GM06990 (cell line): Measurements from ENCODE around the gene ACTRT3.
"Not testable (repeated sequence)": the region's sequence is repeated elsewhere in the genome, so short reads cannot be mapped to it uniquely, and the experiment has no call there.

Experiments
- DNase-seq: peaks from one replicate; pipeline ENCODE4 v3.0.0-alpha.2; 2011; ENCODE audit not compliant: insufficient read length; ENCODE audit errors: extremely low read depth
- H3K27me3 ChIP-seq: replicated peaks from 2 replicates; pipeline ENCODE4 v1.6.0; 2011; ENCODE audit warnings: low read length; ENCODE audit not compliant: control insufficient read depth, insufficient read depth
- H3K36me3 ChIP-seq: 2 replicates; pipeline ENCODE4 v1.5.1; 2011; ENCODE audit warnings: low read length; ENCODE audit not compliant: control insufficient read depth, insufficient read depth
- H3K4me3 ChIP-seq: replicated peaks from 2 replicates; pipeline ENCODE4 v1.5.1; 2011; ENCODE audit warnings: low read depth, mild to moderate bottlenecking, control low read depth, low read length
- TF ChIP-seq, protein P1 (sequence below): IDR thresholded peaks from 2 replicates; pipeline ENCODE4 v1.5.1; 2011; ENCODE audit warnings: low read length, control low read depth, mild to moderate bottlenecking, inconsistent platforms; ENCODE audit not compliant: insufficient read depth, poor library complexity, severe bottlenecking

The ACTRT3 gene

DNA sequence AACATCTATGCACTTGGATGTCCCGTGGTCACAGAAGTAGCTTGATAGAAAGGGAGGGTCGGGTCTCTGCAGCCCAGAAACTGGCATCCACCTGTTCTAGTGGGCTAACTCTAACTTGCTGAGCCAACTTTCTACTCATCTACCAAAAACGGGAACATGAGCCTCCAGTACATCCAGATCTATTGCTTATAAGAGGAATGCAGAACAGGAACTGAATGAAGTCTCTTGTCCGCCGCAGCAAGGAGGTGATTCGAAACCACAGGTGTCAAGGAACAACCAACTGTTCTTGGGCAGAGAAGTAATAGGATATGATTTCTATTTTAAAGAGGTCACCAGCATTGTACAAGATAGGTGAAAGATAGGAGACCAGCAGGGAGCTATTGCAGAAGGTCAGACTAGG is 22.4 kb downstream of the ACTRT3 start:
- Histone ChIP-seq H3K27me3 (no peaks in the 10 kb centered on the region; the same call in 1 of the 2 replicates), H3K36me3 (no peaks in the 10 kb centered on the region), H3K4me3 (no peak overlapping the region)
- DNase-seq: no peak
- TF ChIP-seq, protein P1, sequence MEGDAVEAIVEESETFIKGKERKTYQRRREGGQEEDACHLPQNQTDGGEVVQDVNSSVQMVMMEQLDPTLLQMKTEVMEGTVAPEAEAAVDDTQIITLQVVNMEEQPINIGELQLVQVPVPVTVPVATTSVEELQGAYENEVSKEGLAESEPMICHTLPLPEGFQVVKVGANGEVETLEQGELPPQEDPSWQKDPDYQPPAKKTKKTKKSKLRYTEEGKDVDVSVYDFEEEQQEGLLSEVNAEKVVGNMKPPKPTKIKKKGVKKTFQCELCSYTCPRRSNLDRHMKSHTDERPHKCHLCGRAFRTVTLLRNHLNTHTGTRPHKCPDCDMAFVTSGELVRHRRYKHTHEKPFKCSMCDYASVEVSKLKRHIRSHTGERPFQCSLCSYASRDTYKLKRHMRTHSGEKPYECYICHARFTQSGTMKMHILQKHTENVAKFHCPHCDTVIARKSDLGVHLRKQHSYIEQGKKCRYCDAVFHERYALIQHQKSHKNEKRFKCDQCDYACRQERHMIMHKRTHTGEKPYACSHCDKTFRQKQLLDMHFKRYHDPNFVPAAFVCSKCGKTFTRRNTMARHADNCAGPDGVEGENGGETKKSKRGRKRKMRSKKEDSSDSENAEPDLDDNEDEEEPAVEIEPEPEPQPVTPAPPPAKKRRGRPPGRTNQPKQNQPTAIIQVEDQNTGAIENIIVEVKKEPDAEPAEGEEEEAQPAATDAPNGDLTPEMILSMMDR: no peak

DNA sequence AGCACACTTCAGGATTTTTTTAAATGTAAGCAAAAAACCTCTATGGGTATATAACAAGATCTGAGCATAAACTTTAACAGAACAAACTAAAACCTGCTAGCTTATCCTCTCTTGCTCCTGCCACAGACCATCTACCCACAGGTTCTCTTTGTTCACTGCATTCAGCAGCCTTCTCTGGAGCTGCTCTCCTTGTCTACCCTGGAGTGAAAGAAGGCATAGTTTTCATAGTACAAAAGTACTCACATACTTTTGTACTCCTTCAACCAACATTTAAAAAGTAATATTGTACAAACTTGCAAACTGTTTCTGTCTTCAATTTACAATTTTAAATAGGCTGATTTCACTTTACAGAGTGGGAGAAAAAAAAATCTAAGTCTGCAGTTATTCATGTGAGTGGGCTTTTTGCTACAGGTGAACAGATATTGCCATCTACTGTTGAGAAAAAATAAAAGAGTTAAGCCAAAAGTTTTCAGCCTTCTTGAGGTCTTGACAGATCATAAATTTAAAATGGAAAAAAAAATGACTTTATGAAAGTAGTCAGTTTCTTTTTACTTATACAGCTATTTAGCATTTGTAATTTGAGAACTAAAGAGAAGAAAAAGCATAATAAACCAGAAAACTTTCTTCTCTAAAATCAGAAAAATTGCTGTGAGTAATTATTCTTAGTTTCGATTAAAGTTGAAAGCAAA is 24.9 kb downstream of the ACTRT3 start:
- Histone ChIP-seq H3K36me3 (no peaks in the 10 kb centered on the region), H3K4me3 (no peak overlapping the region), H3K27me3 (no peaks in the 10 kb centered on the region; the same call in 1 of the 2 replicates)
- DNase-seq: no peak
- TF ChIP-seq, protein P1: no peak

DNA sequence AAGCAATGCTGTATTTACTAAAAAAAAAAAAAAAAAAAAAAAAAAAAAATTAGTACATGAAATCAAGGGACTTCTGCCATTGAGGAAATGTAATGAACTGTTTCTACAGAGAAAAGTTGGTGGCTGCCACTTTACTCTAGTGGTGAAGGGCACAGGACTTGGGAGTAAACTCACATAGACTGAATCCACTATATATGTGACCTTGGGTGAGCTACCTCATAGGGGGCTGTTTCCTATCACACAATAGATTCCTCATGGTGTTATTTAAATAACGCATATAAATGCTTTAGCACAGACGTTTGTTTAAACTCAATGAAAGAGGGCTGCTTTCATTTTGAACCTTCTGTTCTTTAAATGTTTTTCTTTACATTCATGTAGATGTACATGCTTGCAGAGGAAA is 30.3 kb downstream of the ACTRT3 start:
- no peak for DNase-seq
- no peak overlapping the region for H3K4me3 ChIP-seq
- TF ChIP-seq, protein P1: no peak
- H3K36me3 ChIP-seq: no peaks in the 10 kb centered on the region
- no peaks in the 10 kb centered on the region for H3K27me3 ChIP-seq

DNA sequence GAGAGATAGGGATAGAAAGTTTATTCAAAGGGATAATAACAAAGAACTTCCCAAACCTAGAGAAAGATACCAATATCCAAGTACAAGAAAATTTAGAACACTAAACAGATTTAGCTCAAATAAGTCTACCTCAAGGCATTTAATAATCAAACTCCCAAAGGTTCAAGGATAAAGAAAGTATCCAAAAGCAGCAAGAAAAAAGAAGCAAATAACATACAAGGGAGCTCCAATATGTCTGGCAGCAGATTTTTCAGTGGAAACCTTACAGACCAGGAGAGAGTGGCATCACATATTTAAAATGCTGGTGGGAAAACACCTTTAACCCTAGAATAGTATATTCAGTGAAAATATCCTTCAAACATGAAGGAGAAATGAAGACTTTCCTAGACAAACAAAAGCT is 37.5 kb downstream of the ACTRT3 start:
- not testable (repeated sequence) for H3K4me3 ChIP-seq, H3K36me3 ChIP-seq, H3K27me3 ChIP-seq, DNase-seq

DNA sequence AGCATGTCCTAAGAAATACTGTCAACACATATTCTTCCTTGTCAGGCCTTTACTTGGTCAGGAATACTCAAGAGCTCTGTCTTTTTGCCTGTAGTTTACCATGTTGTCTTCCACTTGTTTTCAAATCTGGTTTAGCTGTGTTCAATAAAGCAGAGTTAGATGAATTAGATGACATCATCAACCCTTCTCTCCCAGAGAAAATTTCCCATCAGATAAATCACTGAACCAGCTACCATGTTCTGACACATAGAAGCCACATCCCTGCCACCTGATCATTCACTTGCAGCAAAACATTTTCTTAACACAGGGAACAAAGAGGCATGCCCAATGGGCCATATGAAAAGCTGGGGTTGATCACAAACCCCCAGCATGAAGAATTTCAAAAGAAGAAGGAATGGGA is 46.6 kb downstream of the ACTRT3 start:
- Histone ChIP-seq H3K27me3 (no peaks in the 10 kb centered on the region), H3K4me3 (no peak overlapping the region), H3K36me3 (no peaks in the 10 kb centered on the region)
- no peak for DNase-seq
- TF ChIP-seq, protein P1: no peak

DNA sequence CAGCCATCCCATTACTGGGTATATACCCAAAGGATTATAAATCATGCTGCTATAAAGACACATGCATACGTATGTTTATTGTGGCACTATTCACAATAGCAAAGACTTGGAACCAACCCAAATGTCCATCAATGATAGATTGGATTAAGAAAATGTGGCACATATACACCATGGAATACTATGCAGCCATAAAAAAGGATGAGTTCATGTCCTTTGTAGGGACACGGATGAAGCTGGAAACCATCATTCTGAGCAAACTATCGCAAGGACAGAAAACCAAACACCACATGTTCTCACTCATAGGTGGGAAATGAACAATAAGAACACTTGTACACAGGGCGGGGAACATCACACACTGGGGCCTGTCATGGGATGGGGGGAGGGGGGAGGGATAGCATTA is 50.9 kb downstream of the ACTRT3 start:
- H3K4me3 ChIP-seq, H3K27me3 ChIP-seq, DNase-seq, H3K36me3 ChIP-seq: not testable (repeated sequence)
